BJ (cell line): ENCODE data around the gene FAM3C. TPM values are rescaled to one million over a fixed set of nuclear protein-coding genes. Genes with fewer than 3 reads are reported as not detected.

Source experiments
- CTCF ChIA-PET: fragments of 350-600 bp; formaldehyde crosslinking; extraction: SDS; loops from one replicate; lab custom pipeline; 2021; ENCODE audit warnings: antibody characterized with exemption, inconsistent platforms; lab: Yijun Ruan, JAX
- POLR2A ChIA-PET: fragments of 300-600 bp; sonication (Branson Sonifier 250); formaldehyde crosslinking; extraction: SDS; loops from one replicate; lab custom pipeline; 2021; ENCODE audit warnings: antibody characterized with exemption; lab: Charles Lee
- DNase-seq: peaks from one replicate; pipeline ENCODE4 v3.0.0-alpha.2; 2011; ENCODE audit warnings: low read depth
- H3K27me3 ChIP-seq: 2 replicates; pipeline ENCODE4 v1.6.0; 2011; ENCODE audit warnings: low read length; ENCODE audit not compliant: control insufficient read depth, insufficient read depth
- H3K36me3 ChIP-seq: 2 replicates; pipeline ENCODE4 v1.5.1; 2011; ENCODE audit warnings: low read length; ENCODE audit not compliant: control insufficient read depth, insufficient read depth
- H3K4me3 ChIP-seq: 2 replicates; pipeline ENCODE4 v1.5.1; 2011; ENCODE audit warnings: low read depth, mild to moderate bottlenecking, control low read depth, low read length
- CTCF ChIP-seq: IDR thresholded peaks from 2 replicates; pipeline ENCODE4 v1.5.1; 2011; ENCODE audit warnings: low read depth, mild to moderate bottlenecking, control low read depth, inconsistent platforms, low read length, moderate library complexity; ENCODE audit not compliant: insufficient read depth
- polyA plus RNA-seq: library from polyadenylated mRNA; depleted of rRNA; stranded (reverse); fragments of >200 nt; gene quantifications from 2 replicates; pipeline ENCODE4 v1.2.3, GENCODE V29; 2011

Gene FAM3C
- polyA plus RNA-seq, 1 experiment: 13.1 TPM

GRCh38 chr7:121394709-121395140 lies 1.4 kb downstream of the FAM3C start:
- POLR2A ChIA-PET: interaction anchor here (0.6 kb wide), 1 partner anchor 11 kb away, joined by 7 read pairs; no protein-coding TSS in a partner anchor

GRCh38 chr7:121393005-121393366 lies 3.1 kb downstream of the FAM3C start:
- Histone ChIP-seq H3K27me3 (no peaks in the 10 kb centered on the region), H3K36me3 (no peaks in the 10 kb centered on the region), H3K4me3 (no peak overlapping the region)
- TF ChIP-seq CTCF: no peak
- ChIA-PET POLR2A (no interaction called here), CTCF (interaction anchor here (0.9 kb wide), 1 partner anchor 26 kb away, joined by 6 read pairs; no protein-coding TSS in a partner anchor)
- no peak for DNase-seq

More at GRCh38 chr7:121394709-121395140, 1.4 kb downstream of the FAM3C start:
- H3K36me3 ChIP-seq: no peaks in the 10 kb centered on the region
- H3K27me3 ChIP-seq: no peaks in the 10 kb centered on the region
- CTCF ChIA-PET: interaction anchor here (1.4 to 2.6 kb wide), 4 partner anchors 8 to 22 kb away, joined by 5 to 16 read pairs (median 14); no protein-coding TSS in a partner anchor
- no peak overlapping the region for H3K4me3 ChIP-seq
- no peak for DNase-seq
- no peak for TF ChIP-seq CTCF

- Histone ChIP-seq H3K27me3 (no peaks in the 10 kb centered on the region), H3K36me3 (no peaks in the 10 kb centered on the region), H3K4me3 (no peak overlapping the region)
- no peak for TF ChIP-seq CTCF
- ChIA-PET POLR2A (no interaction called here), CTCF (interaction anchor here (0.9 kb wide), 1 partner anchor 25 kb away, joined by 6 read pairs; no protein-coding TSS in a partner anchor)
- no peak for DNase-seq
Observed at GRCh38 chr7:121392277-121393004, 3.7 kb downstream of the FAM3C start.

- no peak for TF ChIP-seq CTCF
Observed at GRCh38 chr7:121391686-121392085, 4.4 kb downstream of the FAM3C start.

GRCh38 chr7:121390617-121391016 lies 5.5 kb downstream of the FAM3C start:
- ChIA-PET POLR2A (no interaction called here), CTCF (no interaction called here)
- no peak for TF ChIP-seq CTCF
- DNase-seq: no peak
- Histone ChIP-seq H3K27me3 (no peaks in the 10 kb centered on the region), H3K4me3 (no peak overlapping the region), H3K36me3 (no peaks in the 10 kb centered on the region)

More at GRCh38 chr7:121391686-121392085, 4.4 kb downstream of the FAM3C start:
- Histone ChIP-seq H3K27me3 (no peaks in the 10 kb centered on the region), H3K36me3 (no peaks in the 10 kb centered on the region), H3K4me3 (no peak overlapping the region)
- ChIA-PET CTCF (no interaction called here), POLR2A (no interaction called here)
- DNase-seq: no peak
